ENCODE measurements around the gene DIPK1A. TPM values are rescaled to one million over a fixed set of nuclear protein-coding genes. Genes with fewer than 3 reads are reported as not detected.

The DIPK1A gene
- total RNA-seq, 1 experiment from 2014 or later, result 23.6 TPM

GRCh38 chr1:92952714-92953113 lies 8.5 kb downstream of the DIPK1A start:
- H3K4me1 ChIP-seq (replicated peaks), result peaks cover 36% of the 10 kb centered on the region
- H3K27me3 ChIP-seq (replicated peaks), result no peaks in the 10 kb centered on the region
- H3K9me3 ChIP-seq (replicated peaks), result no peaks in the 10 kb centered on the region
- no peak for DNase-seq (ENCODE audit: low read depth in 1 of 2, low spot score in 2 of 2)
- H3K36me3 ChIP-seq, result no peaks in the 10 kb centered on the region; the same call in 1 of the 2 replicates
- no peak overlapping the region for H3K27ac ChIP-seq
- H3K4me3 ChIP-seq, result no peak overlapping the region

GRCh38 chr1:92951141-92951582 lies 10.1 kb downstream of the DIPK1A start:
- peak overlapping the region; percentile 90 for H3K27ac ChIP-seq

DNA sequence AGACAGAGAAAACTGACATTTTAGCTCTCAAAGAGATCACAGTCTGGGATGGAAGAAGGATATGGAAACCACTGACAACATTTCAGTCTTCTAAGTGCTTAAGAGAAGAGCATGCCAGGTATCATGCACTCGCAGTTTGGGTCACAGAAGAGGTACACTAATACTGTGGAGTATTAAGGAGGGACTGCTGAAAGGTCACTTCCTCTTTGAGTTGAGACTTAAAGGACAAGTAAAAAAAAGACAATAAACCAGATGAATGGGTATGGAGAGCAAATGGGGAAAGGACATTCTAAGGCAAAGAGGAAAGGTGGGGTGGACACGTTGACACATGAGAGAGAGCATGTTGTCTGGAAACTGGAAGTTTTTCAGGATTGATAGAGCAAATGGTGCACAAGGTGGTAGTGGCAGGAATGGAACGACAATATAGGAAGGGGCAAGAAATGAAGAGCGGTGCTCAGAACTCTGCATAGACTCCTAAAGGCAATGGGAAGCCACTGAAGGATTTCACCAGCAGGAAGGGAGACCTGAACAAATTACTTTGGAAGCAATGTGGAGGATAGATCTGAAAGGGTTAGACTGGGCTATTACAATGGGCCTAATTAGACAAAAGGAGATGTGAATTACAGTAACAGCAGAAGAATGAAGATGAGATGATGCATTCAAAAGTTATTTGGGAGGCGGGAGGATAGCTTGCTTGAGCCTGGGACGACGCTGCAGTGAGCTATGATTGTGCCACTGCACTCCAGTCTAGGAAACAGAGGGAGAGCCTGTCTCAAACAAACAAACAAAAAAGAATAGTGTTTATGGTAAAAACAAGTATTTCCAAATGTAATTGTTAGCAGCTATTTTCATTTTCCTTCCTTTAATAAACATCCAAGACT lies 11.1 kb downstream of the DIPK1A start:
- no peaks in the 10 kb centered on the region; the same call in 1 of the 2 replicates for H3K36me3 ChIP-seq
- H3K27me3 ChIP-seq (replicated peaks), result no peaks in the 10 kb centered on the region
- peak; percentile 79 to 86 for DNase-seq (ENCODE audit: low read depth in 1 of 2, low spot score in 2 of 2)
- H3K4me1 ChIP-seq (replicated peaks), result peaks cover 37% of the 10 kb centered on the region
- H3K27ac ChIP-seq, result peak overlapping the region; percentile 90
- no peak overlapping the region for H3K4me3 ChIP-seq
- no peaks in the 10 kb centered on the region for H3K9me3 ChIP-seq (replicated peaks)

More at GRCh38 chr1:92951141-92951582, 10.1 kb downstream of the DIPK1A start:
- Histone ChIP-seq H3K4me3 (no peak overlapping the region), H3K27me3 (replicated peaks) (no peaks in the 10 kb centered on the region), H3K36me3 (no peaks in the 10 kb centered on the region; the same call in 1 of the 2 replicates), H3K9me3 (replicated peaks) (no peaks in the 10 kb centered on the region), H3K4me1 (replicated peaks) (peaks cover 37% of the 10 kb centered on the region)
- peak; percentile 55 to 76 for DNase-seq (ENCODE audit: low read depth in 1 of 2, low spot score in 2 of 2)

- no peak for DNase-seq (ENCODE audit: low read depth in 1 of 2, low spot score in 2 of 2)
- Histone ChIP-seq H3K4me3 (no peak overlapping the region), H3K27ac (no peak overlapping the region), H3K9me3 (replicated peaks) (no peaks in the 10 kb centered on the region), H3K27me3 (replicated peaks) (no peaks in the 10 kb centered on the region), H3K36me3 (no peaks in the 10 kb centered on the region; the same call in 1 of the 2 replicates), H3K4me1 (replicated peaks) (peaks cover 37% of the 10 kb centered on the region)
Observed at GRCh38 chr1:92948071-92948470, 13.2 kb downstream of the DIPK1A start.

DNA sequence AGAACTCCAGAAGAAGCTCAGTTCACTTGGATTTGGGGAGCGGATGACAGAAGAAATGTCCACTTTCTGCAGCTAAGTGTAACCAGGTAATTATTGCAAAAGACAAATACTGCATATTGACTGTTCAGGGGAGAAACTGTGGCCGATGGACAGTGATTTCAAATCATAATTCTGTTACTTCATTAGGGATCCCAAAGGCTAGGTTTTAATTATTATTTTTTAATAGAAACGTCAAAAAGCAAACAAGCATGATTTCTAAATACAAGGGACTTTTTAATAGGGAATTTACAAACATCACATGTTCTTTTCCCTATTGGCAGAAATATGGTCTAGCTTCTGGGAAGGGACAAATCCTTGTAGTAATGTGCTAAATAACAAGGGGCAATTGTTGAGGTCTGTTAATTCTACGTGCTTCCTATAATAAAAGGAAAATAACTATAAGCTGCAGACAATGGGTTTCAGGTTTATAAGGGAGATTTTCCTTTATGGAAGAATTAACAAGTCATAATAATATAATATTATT lies 15.5 kb downstream of the DIPK1A start:
- no peak for DNase-seq (ENCODE audit: low read depth in 1 of 2, low spot score in 2 of 2)
- no peaks in the 10 kb centered on the region for H3K9me3 ChIP-seq (replicated peaks)
- H3K4me1 ChIP-seq (replicated peaks), result peaks cover 19% of the 10 kb centered on the region
- H3K36me3 ChIP-seq, result no peaks in the 10 kb centered on the region
- no peak overlapping the region for H3K27ac ChIP-seq
- no peaks in the 10 kb centered on the region for H3K27me3 ChIP-seq (replicated peaks)
- no peak overlapping the region for H3K4me3 ChIP-seq

- H3K36me3 ChIP-seq, result no peaks in the 10 kb centered on the region
- DNase-seq (ENCODE audit: low read depth in 1 of 2, low spot score in 2 of 2), result no peak
- peaks cover 20% of the 10 kb centered on the region for H3K4me1 ChIP-seq (replicated peaks)
- H3K27me3 ChIP-seq (replicated peaks), result no peaks in the 10 kb centered on the region
- no peaks in the 10 kb centered on the region for H3K9me3 ChIP-seq (replicated peaks)
- no peak overlapping the region for H3K4me3 ChIP-seq
- H3K27ac ChIP-seq, result no peak overlapping the region
Observed at GRCh38 chr1:92944901-92945747, 16.1 kb downstream of the DIPK1A start.

- Histone ChIP-seq H3K4me1 (replicated peaks) (peaks cover 12% of the 10 kb centered on the region), H3K27ac (no peak overlapping the region), H3K36me3 (no peaks in the 10 kb centered on the region), H3K4me3 (no peak overlapping the region), H3K9me3 (replicated peaks) (no peaks in the 10 kb centered on the region), H3K27me3 (replicated peaks) (no peaks in the 10 kb centered on the region)
- DNase-seq (ENCODE audit: low read depth in 1 of 2, low spot score in 2 of 2), result no peak
Observed at GRCh38 chr1:92943502-92943847, 17.8 kb downstream of the DIPK1A start.

DNA sequence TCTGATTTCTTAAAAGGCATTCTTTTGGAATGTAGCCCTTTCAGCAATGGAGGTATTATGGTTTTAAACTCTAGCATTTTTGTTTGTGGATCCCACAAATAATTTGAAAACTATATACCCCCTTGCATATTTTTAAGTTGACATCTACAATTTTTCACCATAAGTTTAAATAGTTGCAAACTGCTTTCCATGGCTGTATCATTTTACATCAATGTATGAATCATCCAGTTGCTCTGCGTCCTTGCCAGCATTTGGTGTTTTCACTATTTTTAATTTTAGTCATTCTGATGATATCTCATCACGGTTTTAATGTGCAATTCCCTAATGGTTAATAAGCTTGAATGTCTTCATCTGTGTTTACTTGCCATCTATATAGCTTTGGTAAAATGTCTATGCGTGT lies 20.7 kb downstream of the DIPK1A start:
- Histone ChIP-seq H3K27ac (no peak overlapping the region), H3K4me3 (no peak overlapping the region), H3K36me3 (no peaks in the 10 kb centered on the region), H3K9me3 (replicated peaks) (no peaks in the 10 kb centered on the region), H3K27me3 (replicated peaks) (no peaks in the 10 kb centered on the region), H3K4me1 (replicated peaks) (peaks cover 16% of the 10 kb centered on the region)
- DNase-seq (ENCODE audit: low read depth in 1 of 2, low spot score in 2 of 2), result no peak

DNA sequence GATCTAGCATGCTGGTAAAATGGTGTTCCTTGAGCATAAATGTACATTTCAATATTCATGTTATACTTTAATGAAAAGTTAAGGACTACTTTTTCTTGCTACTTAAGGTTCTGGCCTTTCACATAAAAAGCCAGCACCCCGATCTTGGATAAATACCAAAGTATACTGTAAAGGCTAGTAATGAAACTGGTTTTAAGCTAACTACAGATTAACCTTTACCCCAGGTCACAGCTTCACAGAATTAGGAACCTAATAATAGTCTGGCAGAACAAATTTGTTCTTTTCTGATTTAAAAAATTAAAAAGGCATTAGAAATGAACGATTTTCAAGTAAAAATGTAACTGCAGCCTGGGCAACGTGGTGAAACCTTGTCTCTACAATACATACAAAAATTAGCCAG lies 23.5 kb downstream of the DIPK1A start:
- no peak overlapping the region for H3K4me3 ChIP-seq
- H3K9me3 ChIP-seq (replicated peaks), result no peaks in the 10 kb centered on the region
- peaks cover 39% of the 10 kb centered on the region for H3K4me1 ChIP-seq (replicated peaks)
- H3K27ac ChIP-seq, result no peak overlapping the region
- no peak for DNase-seq (ENCODE audit: low read depth in 1 of 2, low spot score in 2 of 2)
- no peaks in the 10 kb centered on the region for H3K27me3 ChIP-seq (replicated peaks)
- H3K36me3 ChIP-seq, result no peaks in the 10 kb centered on the region

GRCh38 chr1:92936865-92937264 lies 24.4 kb downstream of the DIPK1A start:
- Histone ChIP-seq H3K36me3 (no peaks in the 10 kb centered on the region), H3K4me3 (no peak overlapping the region), H3K9me3 (replicated peaks) (no peaks in the 10 kb centered on the region), H3K4me1 (replicated peaks) (peaks cover 39% of the 10 kb centered on the region), H3K27me3 (replicated peaks) (no peaks in the 10 kb centered on the region), H3K27ac (no peak overlapping the region)
- no peak for DNase-seq (ENCODE audit: low read depth in 1 of 2, low spot score in 2 of 2)

DNA sequence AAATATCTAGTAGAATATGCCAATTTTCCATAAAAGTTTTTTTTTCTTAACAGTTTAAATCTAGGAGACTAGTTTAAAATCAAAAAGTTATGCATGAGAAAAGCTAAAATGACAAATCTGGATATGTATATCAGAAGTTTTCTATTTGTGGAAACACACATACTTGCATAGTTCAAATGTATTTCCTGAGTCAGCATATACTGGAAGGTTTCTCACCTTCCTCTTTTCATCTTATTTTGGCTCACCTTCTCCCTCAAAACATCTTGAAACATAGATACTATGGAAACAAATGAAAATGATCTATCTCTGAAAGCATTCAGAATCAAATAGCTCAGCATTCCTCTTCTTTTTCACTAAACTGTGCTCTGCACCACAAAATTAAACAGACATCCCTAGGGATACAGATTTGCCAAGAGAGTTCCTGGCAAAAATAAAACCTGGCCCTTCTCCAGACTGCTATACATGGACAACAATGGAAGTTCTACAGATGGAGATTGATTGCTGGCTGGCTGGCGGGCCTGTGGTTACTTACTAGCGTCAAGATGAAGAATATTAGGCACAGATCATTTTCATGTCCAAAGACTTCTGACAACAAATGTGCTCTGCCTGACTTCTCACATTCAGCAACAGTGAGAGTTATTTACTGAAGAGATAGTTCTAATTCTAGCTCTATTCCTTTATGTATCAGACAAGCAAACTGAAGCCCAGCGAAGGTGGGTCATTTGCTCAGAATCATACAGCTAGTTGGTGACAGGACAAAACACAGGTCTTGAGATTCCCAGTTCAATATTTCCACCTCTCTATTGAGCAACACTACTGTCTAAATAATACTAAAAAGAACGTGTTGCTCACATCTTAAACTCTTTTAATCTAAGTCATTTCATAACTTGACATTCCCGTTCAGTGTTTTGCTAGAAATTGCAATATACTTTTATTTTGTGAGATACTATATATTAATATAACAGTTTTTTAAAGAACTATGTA lies 26.6 kb downstream of the DIPK1A start:
- Histone ChIP-seq H3K9me3 (replicated peaks) (no peaks in the 10 kb centered on the region), H3K4me1 (replicated peaks) (peaks cover 31% of the 10 kb centered on the region), H3K36me3 (no peaks in the 10 kb centered on the region), H3K27me3 (replicated peaks) (no peaks in the 10 kb centered on the region), H3K4me3 (no peak overlapping the region), H3K27ac (peak overlapping the region; percentile 61)
- peak; percentile 77 to 87 for DNase-seq (ENCODE audit: low read depth in 1 of 2, low spot score in 2 of 2)

DNA sequence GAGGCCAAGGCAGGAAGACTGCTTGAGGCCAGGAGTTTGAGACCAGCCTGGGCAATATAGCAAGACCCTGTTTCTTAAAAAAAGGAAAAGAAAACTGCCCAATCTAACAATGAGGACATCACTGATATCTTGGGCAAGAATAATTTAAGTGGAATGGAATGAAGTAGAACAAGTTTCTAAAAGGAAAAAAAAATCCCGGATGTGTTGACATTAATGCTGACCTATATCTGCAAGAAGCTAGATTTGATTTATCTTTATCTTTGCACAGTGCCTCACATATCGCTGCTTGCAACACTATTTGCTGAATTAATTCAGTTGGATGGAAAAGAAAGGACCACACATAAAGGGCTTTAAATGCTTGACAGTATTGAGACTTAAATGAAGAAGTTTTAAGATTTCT lies 27.8 kb downstream of the DIPK1A start:
- Histone ChIP-seq H3K27me3 (replicated peaks) (no peaks in the 10 kb centered on the region), H3K27ac (peak overlapping the region; percentile 61), H3K4me1 (replicated peaks) (peaks cover 31% of the 10 kb centered on the region), H3K9me3 (replicated peaks) (no peaks in the 10 kb centered on the region), H3K4me3 (no peak overlapping the region), H3K36me3 (no peaks in the 10 kb centered on the region)
- DNase-seq (ENCODE audit: low read depth in 1 of 2, low spot score in 2 of 2), result peak in 1 of 2 experiments; percentile 33

- Histone ChIP-seq H3K4me1 (replicated peaks) (peaks cover 31% of the 10 kb centered on the region), H3K4me3 (no peak overlapping the region), H3K27me3 (replicated peaks) (no peaks in the 10 kb centered on the region), H3K9me3 (replicated peaks) (no peaks in the 10 kb centered on the region), H3K36me3 (no peaks in the 10 kb centered on the region), H3K27ac (no peak overlapping the region)
- no peak for DNase-seq (ENCODE audit: low read depth in 1 of 2, low spot score in 2 of 2)
Observed at GRCh38 chr1:92931691-92932090, 29.6 kb downstream of the DIPK1A start.
